Fibroblast of lung (primary cell): ENCODE data around the gene TMEM121.

Experiments
- CTCF ChIP-seq, 2 donors: IDR thresholded peaks in 1 of 2; conservative IDR thresholded peaks in 1 of 2; 1 replicate in 1 of 2; 2 replicates in 1 of 2; pipeline ENCODE4 v1.5.1; 2011 to 2012; ENCODE audit warnings: low read length in 2 of 2, control low read depth in 1 of 2, inconsistent platforms in 1 of 2, low read depth in 1 of 2, mild to moderate bottlenecking in 1 of 2
- EZH2 ChIP-seq: IDR thresholded peaks from 2 replicates; pipeline ENCODE4 v1.5.1; 2012; ENCODE audit warnings: low read length, control low read depth, mild to moderate bottlenecking; ENCODE audit errors: missing control alignments

DNA sequence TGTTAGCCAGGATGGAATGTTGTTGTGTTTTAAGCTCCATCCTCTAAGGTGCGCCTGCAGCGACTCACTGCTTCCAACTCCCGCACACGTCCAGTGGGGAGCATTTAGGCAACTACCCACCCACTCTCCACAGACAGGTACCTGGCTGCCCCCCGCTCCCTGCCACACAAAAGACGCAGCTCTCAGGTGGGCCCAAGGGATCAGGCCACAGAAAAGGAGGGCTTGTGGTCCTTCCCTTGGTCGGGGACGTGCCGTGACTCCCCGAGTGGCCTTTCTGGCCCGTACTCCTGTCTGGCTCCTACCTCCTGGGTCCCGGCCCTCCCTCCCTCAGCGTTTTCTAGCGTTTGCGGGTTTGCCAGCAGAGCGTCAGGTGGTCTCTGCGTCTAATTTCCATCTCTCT is 19.1 kb upstream of the TMEM121 start:
- no peak for TF ChIP-seq CTCF (conservative IDR thresholded peaks at IDR 0.05 in 1 of 2, IDR thresholded peaks at IDR 0.05 in 1 of 2; ENCODE audit: low read depth in 1 of 2, low read length in 2 of 2)
- no peak for TF ChIP-seq EZH2
